Fibroblast of mammary gland (primary cell): ENCODE measurements around the gene DPF1.
"Not testable (repeated sequence)": the region's sequence is repeated elsewhere in the genome, so short reads cannot be mapped to it uniquely, and the experiment has no call there.

Experiments
- DNase-seq: peaks from one replicate; pipeline ENCODE4 v3.0.0-alpha.2; 2010; ENCODE audit warnings: low read depth
- H3K4me3 ChIP-seq: 2 replicates; pipeline ENCODE4 v1.5.1; 2011; ENCODE audit warnings: low read depth, mild to moderate bottlenecking, low read length, moderate library complexity; ENCODE audit not compliant: control insufficient read depth
- CTCF ChIP-seq: conservative IDR thresholded peaks from 2 replicates; pipeline ENCODE4 v1.5.1; 2011; ENCODE audit warnings: low read depth, low read length, inconsistent platforms; ENCODE audit not compliant: control insufficient read depth, insufficient read depth

Gene DPF1

DNA sequence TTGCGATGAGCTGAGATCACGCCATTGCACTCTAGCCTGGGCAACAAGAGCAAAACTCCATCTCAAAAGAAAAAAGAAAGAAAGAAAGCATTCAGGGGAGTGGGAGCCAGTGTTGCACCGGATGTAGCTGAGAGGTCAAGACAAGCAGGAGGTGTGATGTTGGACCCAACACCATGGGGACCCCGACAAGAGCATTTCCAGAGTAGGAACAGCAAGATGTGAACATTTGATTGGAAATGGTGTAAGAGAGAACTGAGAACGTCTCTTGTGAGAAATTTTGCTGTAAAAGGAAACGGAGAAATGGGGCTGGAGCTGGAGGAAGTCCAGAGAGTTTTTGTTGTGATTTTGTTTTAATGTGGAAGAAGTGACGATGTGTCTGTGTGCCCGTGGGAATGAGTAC is 15.8 kb upstream of the DPF1 start:
- no peak for DNase-seq
- no peak for TF ChIP-seq CTCF
- no peak overlapping the region for H3K4me3 ChIP-seq

- no peak for TF ChIP-seq CTCF
- DNase-seq, result no peak
- H3K4me3 ChIP-seq, result no peak overlapping the region
Observed at GRCh38 chr19:38234615-38235014, 10.6 kb upstream of the DPF1 start.

GRCh38 chr19:38233740-38234251 is 9.8 kb upstream of the DPF1 start:
- no peak overlapping the region for H3K4me3 ChIP-seq
- peak; percentile 66 for DNase-seq
- TF ChIP-seq CTCF, result peak; percentile 88

DNA sequence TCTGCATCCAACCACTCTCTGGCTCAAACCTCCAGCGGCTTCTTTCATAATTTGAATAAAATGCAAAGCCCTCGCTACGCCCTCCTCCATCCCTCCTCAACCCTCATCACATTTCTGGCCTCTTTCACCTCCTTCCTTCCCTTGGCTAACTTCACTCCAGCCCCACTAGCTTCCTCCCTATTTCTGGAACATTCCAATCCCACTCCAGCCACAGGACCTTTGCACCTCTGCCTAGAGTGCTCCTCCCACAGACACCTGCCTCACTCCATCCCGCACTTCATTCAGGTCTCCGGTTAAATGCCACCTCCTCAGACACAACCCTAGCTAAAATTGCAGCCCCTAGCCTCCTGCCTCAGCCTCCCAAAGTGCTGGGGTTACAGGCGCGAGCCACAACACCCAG is 7.9 kb upstream of the DPF1 start:
- H3K4me3 ChIP-seq, result no peak overlapping the region
- TF ChIP-seq CTCF, result no peak
- DNase-seq, result no peak

GRCh38 chr19:38230506-38231133 is 6.6 kb upstream of the DPF1 start:
- not testable (repeated sequence) for H3K4me3 ChIP-seq, DNase-seq

GRCh38 chr19:38229585-38230073 is 5.6 kb upstream of the DPF1 start:
- no peak overlapping the region for H3K4me3 ChIP-seq
- TF ChIP-seq CTCF, result no peak
- DNase-seq, result peak; percentile 77

DNA sequence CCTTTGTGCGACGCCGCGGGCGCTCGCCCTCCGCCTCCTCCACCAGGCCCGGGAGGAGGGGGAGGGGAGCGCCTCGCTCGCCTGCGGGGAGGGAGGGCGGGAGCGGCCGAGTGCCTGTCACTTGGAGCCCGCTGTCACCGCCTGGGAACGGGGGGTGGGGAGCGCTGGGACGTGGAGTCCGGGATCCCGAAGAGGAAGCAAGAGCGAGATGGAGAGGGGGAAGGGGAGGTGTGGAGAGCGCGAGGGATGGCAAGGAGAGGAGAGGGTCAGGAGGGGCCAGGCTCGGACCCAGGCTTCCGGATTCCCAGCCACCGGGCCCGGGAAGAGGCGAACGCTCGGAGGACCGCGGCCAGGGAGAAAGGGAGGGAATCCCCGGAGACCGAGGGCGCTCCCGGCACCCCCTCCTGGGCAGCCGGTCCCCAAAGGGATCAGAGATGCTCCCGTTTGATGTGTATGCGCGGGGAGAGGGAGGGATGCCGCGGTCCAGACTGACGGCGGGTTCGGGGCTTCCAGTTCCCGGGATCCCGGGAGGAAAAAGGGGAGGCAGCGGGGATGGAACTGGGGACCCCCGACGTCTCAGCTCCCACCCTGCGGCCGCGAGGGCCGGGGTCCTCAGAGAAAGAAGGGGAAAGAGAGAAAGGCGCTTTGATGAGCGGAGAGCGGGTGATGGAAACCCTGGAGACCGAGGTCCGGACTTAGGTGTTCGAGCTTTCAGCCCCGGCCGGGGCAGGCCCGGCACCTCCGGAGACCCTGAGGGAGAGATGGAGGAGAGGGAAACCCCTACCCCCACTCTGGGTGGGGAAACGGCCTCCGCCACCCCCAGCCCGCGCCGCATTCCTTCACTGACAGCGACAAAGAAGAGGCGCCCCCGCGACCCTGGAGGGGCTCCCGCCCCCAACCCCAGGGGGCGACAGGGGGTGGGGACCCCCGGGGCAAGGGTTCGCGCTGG is 4.7 kb upstream of the DPF1 start:
- no peak for DNase-seq
- peak overlapping the region; percentile 46 for H3K4me3 ChIP-seq
- no peak for TF ChIP-seq CTCF
